Neural cell (in vitro differentiated cells): ENCODE measurements around the gene IL20RB. TPM values are rescaled to one million over a fixed set of nuclear protein-coding genes. Genes with fewer than 3 reads are reported as not detected.

Experiments used
- H2AFZ ChIP-seq: fragments of 200-600, 300-800 bp; sonication (generic), shearing (Covaris generic); 2 replicates; pipeline ENCODE4 v1.6.0; 2014; ENCODE audit warnings: low read depth, mild to moderate bottlenecking, antibody characterized with exemption, low read length, moderate library complexity
- H3F3A ChIP-seq: fragments of 200-600 bp; shearing (Covaris generic); 2 replicates; pipeline ENCODE4 v1.6.1; 2016; ENCODE audit warnings: mild to moderate bottlenecking, moderate library complexity, mixed read lengths, antibody characterized with exemption, low read length; ENCODE audit not compliant: insufficient read depth, poor library complexity, severe bottlenecking
- H3K27ac ChIP-seq: fragments of 200-600, 300-800 bp; sonication (generic), shearing (Covaris generic); 2 replicates; pipeline ENCODE4 v1.5.1; 2014; ENCODE audit warnings: mild to moderate bottlenecking, low read length, moderate library complexity
- H3K27me3 ChIP-seq: fragments of 300-800, 200-600 bp; sonication (generic), shearing (Covaris generic); 2 replicates; pipeline ENCODE4 v1.6.0; 2014; ENCODE audit warnings: mild to moderate bottlenecking, low read depth, low read length, moderate library complexity; ENCODE audit not compliant: insufficient read depth
- H3K36me3 ChIP-seq: fragments of 300-800, 200-600 bp; sonication (generic), shearing (Covaris generic); 2 replicates; pipeline ENCODE4 v1.5.1; 2014; ENCODE audit warnings: mild to moderate bottlenecking, antibody characterized with exemption, low read length, moderate library complexity; ENCODE audit not compliant: insufficient read depth
- H3K4me2 ChIP-seq: fragments of 300-800, 200-600 bp; sonication (generic), shearing (Covaris generic); 2 replicates; pipeline ENCODE4 v1.6.0; 2014; ENCODE audit warnings: mild to moderate bottlenecking, low read length
- H3K4me3 ChIP-seq: fragments of 300-800, 200-600 bp; sonication (generic), shearing (Covaris generic); 2 replicates; pipeline ENCODE4 v1.5.1; 2014; ENCODE audit warnings: mild to moderate bottlenecking, low read length, moderate library complexity
- H3K79me2 ChIP-seq: fragments of 200-600 bp; shearing (Covaris generic); replicated peaks from 2 replicates; pipeline ENCODE4 v1.6.0; 2014; ENCODE audit warnings: mild to moderate bottlenecking, low read length, moderate library complexity; ENCODE audit not compliant: insufficient read depth
- H3K9ac ChIP-seq: fragments of 300-800, 200-600 bp; sonication (generic), shearing (Covaris generic); 2 replicates; pipeline ENCODE4 v1.6.1; 2016; ENCODE audit warnings: mild to moderate bottlenecking, low read length, mixed read lengths
- H3K9me2 ChIP-seq: fragments of 200-600 bp; shearing (Covaris generic); 2 replicates; pipeline ENCODE4 v1.6.1; 2016; ENCODE audit warnings: mild to moderate bottlenecking, low read length, mixed read lengths; ENCODE audit not compliant: insufficient read depth
- H3K9me3 ChIP-seq: fragments of 200-600, 300-800 bp; sonication (generic), shearing (Covaris generic); 2 replicates; pipeline ENCODE4 v1.6.1; 2016; ENCODE audit warnings: mild to moderate bottlenecking, mixed run types, low read length, moderate library complexity, mixed read lengths
- H4K20me1 ChIP-seq: fragments of 200-600 bp; shearing (Covaris generic); 2 replicates; pipeline ENCODE4 v1.6.1; 2016; ENCODE audit warnings: mild to moderate bottlenecking, mixed run types; ENCODE audit not compliant: insufficient read depth
- EP300 ChIP-seq: fragments of 450-650 bp; conservative IDR thresholded peaks from 2 replicates; pipeline ENCODE4 v1.6.1; 2014; ENCODE audit warnings: antibody characterized with exemption, mild to moderate bottlenecking, moderate library complexity; ENCODE audit not compliant: poor library complexity, severe bottlenecking
- EZH2 ChIP-seq: fragments of 200-600, 300-800 bp; shearing (Covaris generic), sonication (generic); IDR thresholded peaks from 2 replicates; pipeline ENCODE4 v1.6.1; 2014; ENCODE audit warnings: antibody characterized with exemption, low read length, borderline replicate concordance, mild to moderate bottlenecking; ENCODE audit not compliant: insufficient read depth, poor library complexity, severe bottlenecking
- MXI1 ChIP-seq: fragments of 450-650 bp; conservative IDR thresholded peaks from 2 replicates; pipeline ENCODE4 v1.6.1; 2014; ENCODE audit warnings: antibody characterized with exemption, mild to moderate bottlenecking; ENCODE audit not compliant: poor library complexity, severe bottlenecking
- POLR2AphosphoS5 ChIP-seq: IDR thresholded peaks from 2 replicates; pipeline ENCODE4 v1.6.1; 2012
- RAD21 ChIP-seq: fragments of 450-650 bp; conservative IDR thresholded peaks from 2 replicates; pipeline ENCODE4 v1.6.1; 2014; ENCODE audit warnings: antibody characterized with exemption, mild to moderate bottlenecking, moderate library complexity
- SMC3 ChIP-seq: fragments of 450-650 bp; conservative IDR thresholded peaks from 2 replicates; pipeline ENCODE4 v1.6.1; 2014; ENCODE audit warnings: antibody characterized with exemption, mild to moderate bottlenecking, moderate library complexity; ENCODE audit not compliant: poor library complexity
- TAF1 ChIP-seq: IDR thresholded peaks from 2 replicates; pipeline ENCODE4 v1.6.1; 2012; ENCODE audit warnings: low read depth
- polyA plus RNA-seq: library from polyadenylated mRNA; depleted of rRNA; stranded (reverse); fragments of >200 nt; gene quantifications from 2 replicates; pipeline ENCODE4 v1.2.3, GENCODE V29; 2014
- TF ChIP-seq, protein P1 (sequence below): fragments of 450-650 bp; IDR thresholded peaks from 2 replicates; pipeline ENCODE4 v1.5.1; 2014; ENCODE audit warnings: antibody characterized with exemption, mild to moderate bottlenecking, moderate library complexity; ENCODE audit not compliant: poor library complexity, severe bottlenecking
- TF ChIP-seq, protein P2 (sequence below): IDR thresholded peaks from 2 replicates; pipeline ENCODE4 v1.6.1; 2012; ENCODE audit warnings: borderline replicate concordance

Gene IL20RB
- polyA plus RNA-seq, 1 donor from 2014 or later: 3.0 TPM

DNA sequence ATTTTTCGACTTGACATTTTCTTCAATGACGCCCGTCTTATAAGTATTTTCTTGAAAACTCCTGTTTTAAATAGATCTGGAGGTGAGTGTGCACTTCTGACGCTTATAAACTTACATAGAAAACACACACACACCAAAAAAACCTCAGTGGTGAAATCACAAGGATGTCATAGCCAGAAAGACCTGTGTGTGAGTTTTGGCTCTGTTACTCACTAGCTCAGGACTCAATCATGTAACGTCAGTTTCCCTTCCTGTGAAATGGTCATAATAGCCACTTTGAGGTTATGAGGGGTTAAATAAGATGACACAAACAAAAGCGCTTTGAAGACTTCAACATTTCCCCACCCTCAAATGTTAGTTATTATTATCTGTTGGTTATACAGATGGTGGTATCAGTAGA is 1.8 kb downstream of the IL20RB start:
- Histone ChIP-seq H4K20me1 (no peaks in the 10 kb centered on the region), H3K4me3 (no peak overlapping the region), H3F3A (no peaks in the 10 kb centered on the region), H3K9me2 (no peaks in the 10 kb centered on the region), H3K27ac (no peak overlapping the region), H3K9me3 (no peaks in the 10 kb centered on the region), H3K9ac (no peak overlapping the region), H3K79me2 (no peaks in the 10 kb centered on the region), H2AFZ (no peak overlapping the region), H3K4me2 (no peak overlapping the region), H3K27me3 (no peaks in the 10 kb centered on the region), H3K36me3 (no peaks in the 10 kb centered on the region)
- no peak for TF ChIP-seq POLR2AphosphoS5
- TF ChIP-seq, protein P1, sequence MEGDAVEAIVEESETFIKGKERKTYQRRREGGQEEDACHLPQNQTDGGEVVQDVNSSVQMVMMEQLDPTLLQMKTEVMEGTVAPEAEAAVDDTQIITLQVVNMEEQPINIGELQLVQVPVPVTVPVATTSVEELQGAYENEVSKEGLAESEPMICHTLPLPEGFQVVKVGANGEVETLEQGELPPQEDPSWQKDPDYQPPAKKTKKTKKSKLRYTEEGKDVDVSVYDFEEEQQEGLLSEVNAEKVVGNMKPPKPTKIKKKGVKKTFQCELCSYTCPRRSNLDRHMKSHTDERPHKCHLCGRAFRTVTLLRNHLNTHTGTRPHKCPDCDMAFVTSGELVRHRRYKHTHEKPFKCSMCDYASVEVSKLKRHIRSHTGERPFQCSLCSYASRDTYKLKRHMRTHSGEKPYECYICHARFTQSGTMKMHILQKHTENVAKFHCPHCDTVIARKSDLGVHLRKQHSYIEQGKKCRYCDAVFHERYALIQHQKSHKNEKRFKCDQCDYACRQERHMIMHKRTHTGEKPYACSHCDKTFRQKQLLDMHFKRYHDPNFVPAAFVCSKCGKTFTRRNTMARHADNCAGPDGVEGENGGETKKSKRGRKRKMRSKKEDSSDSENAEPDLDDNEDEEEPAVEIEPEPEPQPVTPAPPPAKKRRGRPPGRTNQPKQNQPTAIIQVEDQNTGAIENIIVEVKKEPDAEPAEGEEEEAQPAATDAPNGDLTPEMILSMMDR: no peak
- no peak for TF ChIP-seq TAF1
- no peak for TF ChIP-seq SMC3
- no peak for TF ChIP-seq MXI1
- TF ChIP-seq EP300: no peak
- TF ChIP-seq EZH2: no peak
- TF ChIP-seq, protein P2, sequence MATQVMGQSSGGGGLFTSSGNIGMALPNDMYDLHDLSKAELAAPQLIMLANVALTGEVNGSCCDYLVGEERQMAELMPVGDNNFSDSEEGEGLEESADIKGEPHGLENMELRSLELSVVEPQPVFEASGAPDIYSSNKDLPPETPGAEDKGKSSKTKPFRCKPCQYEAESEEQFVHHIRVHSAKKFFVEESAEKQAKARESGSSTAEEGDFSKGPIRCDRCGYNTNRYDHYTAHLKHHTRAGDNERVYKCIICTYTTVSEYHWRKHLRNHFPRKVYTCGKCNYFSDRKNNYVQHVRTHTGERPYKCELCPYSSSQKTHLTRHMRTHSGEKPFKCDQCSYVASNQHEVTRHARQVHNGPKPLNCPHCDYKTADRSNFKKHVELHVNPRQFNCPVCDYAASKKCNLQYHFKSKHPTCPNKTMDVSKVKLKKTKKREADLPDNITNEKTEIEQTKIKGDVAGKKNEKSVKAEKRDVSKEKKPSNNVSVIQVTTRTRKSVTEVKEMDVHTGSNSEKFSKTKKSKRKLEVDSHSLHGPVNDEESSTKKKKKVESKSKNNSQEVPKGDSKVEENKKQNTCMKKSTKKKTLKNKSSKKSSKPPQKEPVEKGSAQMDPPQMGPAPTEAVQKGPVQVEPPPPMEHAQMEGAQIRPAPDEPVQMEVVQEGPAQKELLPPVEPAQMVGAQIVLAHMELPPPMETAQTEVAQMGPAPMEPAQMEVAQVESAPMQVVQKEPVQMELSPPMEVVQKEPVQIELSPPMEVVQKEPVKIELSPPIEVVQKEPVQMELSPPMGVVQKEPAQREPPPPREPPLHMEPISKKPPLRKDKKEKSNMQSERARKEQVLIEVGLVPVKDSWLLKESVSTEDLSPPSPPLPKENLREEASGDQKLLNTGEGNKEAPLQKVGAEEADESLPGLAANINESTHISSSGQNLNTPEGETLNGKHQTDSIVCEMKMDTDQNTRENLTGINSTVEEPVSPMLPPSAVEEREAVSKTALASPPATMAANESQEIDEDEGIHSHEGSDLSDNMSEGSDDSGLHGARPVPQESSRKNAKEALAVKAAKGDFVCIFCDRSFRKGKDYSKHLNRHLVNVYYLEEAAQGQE: no peak
- TF ChIP-seq RAD21: no peak

DNA sequence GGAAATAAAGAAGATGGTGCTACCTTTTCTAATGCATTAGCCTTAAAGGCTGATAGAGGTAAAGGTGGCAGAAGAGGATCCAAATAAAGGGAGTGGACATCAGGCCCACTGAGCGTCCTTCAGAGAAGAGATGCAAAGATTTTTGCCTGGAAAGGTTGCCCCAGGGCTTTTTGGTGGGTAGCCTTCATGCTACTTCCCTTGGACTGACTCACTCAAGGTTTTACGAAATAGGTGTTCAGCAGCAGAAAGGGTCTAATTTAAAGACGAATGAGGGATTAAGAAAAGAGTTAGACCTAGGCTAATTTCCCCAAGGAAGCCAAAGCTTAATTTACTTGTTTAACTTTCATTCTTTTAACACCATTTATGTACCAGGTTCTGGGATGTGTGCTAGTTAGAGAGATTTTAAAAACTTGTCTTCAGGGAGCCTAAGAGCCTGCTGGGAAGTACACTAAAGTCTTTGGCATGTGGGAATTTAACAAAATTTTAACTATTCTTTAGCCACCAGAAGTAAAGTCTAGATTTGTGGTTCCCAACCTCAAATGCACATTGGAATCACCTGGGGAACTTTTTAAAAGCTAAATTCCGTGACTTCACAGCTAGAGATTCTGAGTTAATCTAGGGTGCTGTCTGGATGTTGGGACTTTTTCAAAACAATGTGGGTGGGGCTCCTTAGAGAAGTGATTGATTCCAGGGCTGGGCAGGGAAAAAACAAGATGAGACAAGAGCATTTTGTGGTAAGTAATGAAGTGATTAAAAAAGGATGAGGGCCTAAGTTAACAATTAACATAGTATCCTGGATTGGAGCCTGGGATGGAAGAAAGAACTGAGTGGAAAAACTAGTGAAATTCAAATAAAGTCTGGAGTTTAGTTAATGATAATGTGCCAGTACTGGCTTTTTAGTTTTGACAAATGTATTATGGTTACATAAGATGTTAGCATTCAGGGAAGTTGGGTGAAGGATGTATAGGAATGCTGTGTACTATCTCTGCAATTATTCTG is 3.4 kb downstream of the IL20RB start:
- Histone ChIP-seq H3K4me2 (no peak overlapping the region), H3K9ac (no peak overlapping the region), H3F3A (no peaks in the 10 kb centered on the region), H3K36me3 (no peaks in the 10 kb centered on the region), H3K4me3 (no peak overlapping the region), H3K9me2 (no peaks in the 10 kb centered on the region), H4K20me1 (no peaks in the 10 kb centered on the region), H3K79me2 (no peaks in the 10 kb centered on the region), H3K9me3 (no peaks in the 10 kb centered on the region), H2AFZ (no peak overlapping the region), H3K27ac (no peak overlapping the region), H3K27me3 (no peaks in the 10 kb centered on the region)
- no peak for TF ChIP-seq MXI1
- TF ChIP-seq SMC3: no peak
- TF ChIP-seq RAD21: no peak
- no peak for TF ChIP-seq EZH2
